H9 (cell line): Measurements from ENCODE around the gene SNTN. TPM values are rescaled to one million over a fixed set of nuclear protein-coding genes. Genes with fewer than 3 reads are reported as not detected.

ENCODE experiments used
- DNase-seq: peaks from one replicate; pipeline ENCODE4 v3.0.0-alpha.2; 2017
- H2AFZ ChIP-seq: one replicate; pipeline ENCODE4 v1.6.1; 2013; ENCODE audit warnings: mild to moderate bottlenecking, low read length, control low read depth, moderate library complexity
- H2AK5ac ChIP-seq: 2 replicates; pipeline ENCODE4 v1.6.1; 2013; ENCODE audit warnings: low read length, control low read depth, mixed read lengths; ENCODE audit not compliant: insufficient read length
- H2BK120ac ChIP-seq: one replicate; pipeline ENCODE4 v1.6.1; 2013; ENCODE audit warnings: low read depth, mild to moderate bottlenecking, low read length, control low read depth, inconsistent platforms; ENCODE audit not compliant: poor library complexity, severe bottlenecking
- H2BK12ac ChIP-seq: 2 replicates; pipeline ENCODE4 v1.6.1; 2013; ENCODE audit warnings: low read length, control low read depth, mixed read lengths, low read depth; ENCODE audit not compliant: insufficient read length
- H2BK15ac ChIP-seq: 2 replicates; pipeline ENCODE4 v1.6.1; 2013; ENCODE audit warnings: low read depth, low read length, control low read depth
- H2BK20ac ChIP-seq: one replicate; pipeline ENCODE4 v1.6.1; 2013; ENCODE audit warnings: low read depth, mild to moderate bottlenecking, low read length, control low read depth, inconsistent platforms; ENCODE audit not compliant: poor library complexity, severe bottlenecking
- H2BK5ac ChIP-seq: 2 replicates; pipeline ENCODE4 v1.6.1; 2013; ENCODE audit warnings: low read length, control low read depth, mixed read lengths; ENCODE audit not compliant: insufficient read length
- H3K14ac ChIP-seq: 2 replicates; pipeline ENCODE4 v1.6.1; 2013; ENCODE audit warnings: low read length, control low read depth; ENCODE audit not compliant: insufficient read depth
- H3K18ac ChIP-seq: 2 replicates; pipeline ENCODE4 v1.6.1; 2013; ENCODE audit warnings: low read depth, mild to moderate bottlenecking, mixed read lengths, low read length, control low read depth; ENCODE audit not compliant: insufficient read length
- H3K23ac ChIP-seq: 2 replicates; pipeline ENCODE4 v1.6.1; 2013; ENCODE audit warnings: low read length, control low read depth, mixed read lengths, low read depth; ENCODE audit not compliant: insufficient read length
- H3K23me2 ChIP-seq: 2 replicates; pipeline ENCODE4 v1.6.1; 2013; ENCODE audit warnings: low read depth, mild to moderate bottlenecking, mixed read lengths, low read length, control low read depth; ENCODE audit not compliant: insufficient read length, poor library complexity, severe bottlenecking
- H3K27ac ChIP-seq: 2 replicates; pipeline ENCODE4 v1.5.1; 2013; ENCODE audit warnings: low read length, control low read depth, mixed read lengths, low read depth; ENCODE audit not compliant: insufficient read length
- H3K27me3 ChIP-seq: 2 replicates; pipeline ENCODE4 v1.6.1; 2013; ENCODE audit warnings: low read length, control low read depth, inconsistent platforms; ENCODE audit not compliant: insufficient read depth
- H3K4ac ChIP-seq: 2 replicates; pipeline ENCODE4 v1.6.1; 2013; ENCODE audit warnings: low read depth, mild to moderate bottlenecking, control low read depth, inconsistent platforms, low read length, moderate library complexity
- H3K4me1 ChIP-seq: 2 replicates; pipeline ENCODE4 v1.6.1; 2013; ENCODE audit warnings: low read length, control low read depth, inconsistent platforms; ENCODE audit not compliant: insufficient read depth
- H3K4me2 ChIP-seq: 2 replicates; pipeline ENCODE4 v1.6.1; 2013; ENCODE audit warnings: low read length, control low read depth, mixed read lengths; ENCODE audit not compliant: insufficient read length, insufficient read depth
- H3K56ac ChIP-seq: 2 replicates; pipeline ENCODE4 v1.6.1; 2013; ENCODE audit warnings: low read depth, mild to moderate bottlenecking, mixed read lengths, low read length, control low read depth; ENCODE audit not compliant: insufficient read length
- H3K79me1 ChIP-seq: 2 replicates; pipeline ENCODE4 v1.6.1; 2013; ENCODE audit warnings: low read depth, mild to moderate bottlenecking, moderate library complexity, low read length, control low read depth, inconsistent platforms; ENCODE audit not compliant: insufficient read depth, poor library complexity, severe bottlenecking
- H3K79me2 ChIP-seq: 2 replicates; pipeline ENCODE4 v1.6.1; 2013; ENCODE audit warnings: low read length, control low read depth, inconsistent platforms; ENCODE audit not compliant: insufficient read depth
- H3K9ac ChIP-seq: 2 replicates; pipeline ENCODE4 v1.6.1; 2013; ENCODE audit warnings: low read length, control low read depth, mixed read lengths; ENCODE audit not compliant: insufficient read length; ENCODE audit errors: extremely low read depth
- H3K9me3 ChIP-seq: one replicate; pipeline ENCODE4 v1.6.1; 2013; ENCODE audit warnings: low read depth, low read length, inconsistent platforms; ENCODE audit not compliant: control insufficient read depth
- H3T11ph ChIP-seq: one replicate; pipeline ENCODE4 v1.6.1; 2013; ENCODE audit warnings: mild to moderate bottlenecking, low read length, control low read depth, inconsistent platforms
- H4K20me1 ChIP-seq: one replicate; pipeline ENCODE4 v1.6.1; 2013; ENCODE audit not compliant: control insufficient read depth, insufficient read length, insufficient read depth
- H4K5ac ChIP-seq: 2 replicates; pipeline ENCODE4 v1.6.1; 2013; ENCODE audit warnings: low read depth, mild to moderate bottlenecking, mixed read lengths, low read length, control low read depth; ENCODE audit not compliant: insufficient read length
- H4K8ac ChIP-seq: replicated peaks from 2 replicates; pipeline ENCODE4 v1.6.1; 2013; ENCODE audit warnings: low read length, control low read depth, mixed read lengths, low read depth; ENCODE audit not compliant: insufficient read length
- H4K91ac ChIP-seq: 2 replicates; pipeline ENCODE4 v1.6.1; 2013; ENCODE audit warnings: low read depth, mild to moderate bottlenecking, moderate library complexity, mixed read lengths, low read length, control low read depth; ENCODE audit not compliant: insufficient read length
- H3K27ac Mint-ChIP-seq, 3 experiments: 2 replicates in 2 of 3; 3 replicates in 1 of 3; pipeline ENCODE4 v1.8.0; 2020 to 2021; ENCODE audit warnings: mixed read lengths in 3 of 3, mild to moderate bottlenecking in 1 of 3, moderate library complexity in 1 of 3
- H3K27me3 Mint-ChIP-seq: 2 replicates; pipeline ENCODE4 v1.8.0; 2021; ENCODE audit warnings: low read depth, mild to moderate bottlenecking, moderate library complexity, mixed read lengths
- H3K36me3 Mint-ChIP-seq, 3 experiments: 2 replicates in 2 of 3; 3 replicates in 1 of 3; pipeline ENCODE4 v1.8.0; 2020 to 2021; ENCODE audit warnings: low read depth in 3 of 3, mixed read lengths in 3 of 3; ENCODE audit not compliant: insufficient read depth in 1 of 3
- H3K4me1 Mint-ChIP-seq, 2 experiments: 2 replicates each; pipeline ENCODE4 v1.8.0; 2020; ENCODE audit warnings: mixed read lengths in 2 of 2
- H3K4me3 Mint-ChIP-seq, 2 experiments: 2 replicates in 1 of 2; 3 replicates in 1 of 2; pipeline ENCODE4 v1.8.0; 2020 to 2021; ENCODE audit warnings: mild to moderate bottlenecking in 2 of 2, mixed read lengths in 2 of 2, moderate library complexity in 1 of 2
- H3K9me3 Mint-ChIP-seq, 2 experiments: 2 replicates in 1 of 2; 3 replicates in 1 of 2; pipeline ENCODE4 v1.8.0; 2020; ENCODE audit warnings: mild to moderate bottlenecking in 2 of 2, mixed read lengths in 2 of 2, moderate library complexity in 1 of 2
- WGBS: extraction: QIAGEN DNeasy Blood & Tissue Kit; methylation state at CpG from one replicate; pipeline ENCODE4 v1.1.7; 2013; ENCODE audit warnings: missing lambda C conversion rate, low lambda C conversion rate, mixed read lengths; ENCODE audit not compliant: insufficient read length; ENCODE audit errors: extremely low coverage; 5-methylcytosine and 5-hydroxymethylcytosine counted together
- total RNA-seq: library from RNA; stranded (reverse); gene quantifications from 2 replicates; pipeline ENCODE4 v1.2.1, GENCODE V29; 2021
- TF ChIP-seq, protein P1 (sequence below): fragments of 200-600 bp; sonication (generic); conservative IDR thresholded peaks from 3 replicates; pipeline ENCODE4 v1.8.0; 2021; ENCODE audit warnings: antibody characterized with exemption, mild to moderate bottlenecking

Gene SNTN
- total RNA-seq, 1 experiment from 2014 or later = not detected

DNA sequence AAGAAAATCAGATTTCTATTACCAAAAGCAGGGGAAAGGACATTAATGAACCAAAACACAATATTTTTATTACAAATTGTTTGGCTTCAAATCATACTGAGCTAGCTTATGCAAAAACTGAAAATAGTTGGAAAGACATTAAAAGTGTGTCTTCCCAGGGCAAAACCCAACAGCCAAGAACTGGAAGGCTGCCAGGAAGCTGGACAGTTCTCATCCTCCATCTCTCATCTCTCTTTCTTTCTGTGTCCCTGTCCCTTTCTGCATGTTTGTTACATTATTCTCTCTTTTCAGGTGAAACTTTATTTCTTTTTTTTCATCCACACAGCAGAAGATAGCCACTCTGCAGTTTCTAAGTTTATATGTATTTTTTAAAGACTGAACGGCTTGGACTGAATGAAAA, 41.1 kb upstream of the SNTN start:
- no peak overlapping the region for H2AK5ac ChIP-seq
- H3K23me2 ChIP-seq = no peaks in the 10 kb centered on the region
- no peak overlapping the region for H3K4me2 ChIP-seq
- H2BK20ac ChIP-seq = no peak overlapping the region
- H3K14ac ChIP-seq = no peak overlapping the region
- Mint-ChIP-seq H3K27me3 (no peaks in the 10 kb centered on the region), H3K27ac (no peak overlapping the region), H3K9me3 (no peaks in the 10 kb centered on the region), H3K4me1 (peaks cover 3 to 10% of the 10 kb centered on the region in 2 experiments), H3K4me3 (no peak overlapping the region), H3K36me3 (no peaks in the 10 kb centered on the region)
- TF ChIP-seq, protein P1, sequence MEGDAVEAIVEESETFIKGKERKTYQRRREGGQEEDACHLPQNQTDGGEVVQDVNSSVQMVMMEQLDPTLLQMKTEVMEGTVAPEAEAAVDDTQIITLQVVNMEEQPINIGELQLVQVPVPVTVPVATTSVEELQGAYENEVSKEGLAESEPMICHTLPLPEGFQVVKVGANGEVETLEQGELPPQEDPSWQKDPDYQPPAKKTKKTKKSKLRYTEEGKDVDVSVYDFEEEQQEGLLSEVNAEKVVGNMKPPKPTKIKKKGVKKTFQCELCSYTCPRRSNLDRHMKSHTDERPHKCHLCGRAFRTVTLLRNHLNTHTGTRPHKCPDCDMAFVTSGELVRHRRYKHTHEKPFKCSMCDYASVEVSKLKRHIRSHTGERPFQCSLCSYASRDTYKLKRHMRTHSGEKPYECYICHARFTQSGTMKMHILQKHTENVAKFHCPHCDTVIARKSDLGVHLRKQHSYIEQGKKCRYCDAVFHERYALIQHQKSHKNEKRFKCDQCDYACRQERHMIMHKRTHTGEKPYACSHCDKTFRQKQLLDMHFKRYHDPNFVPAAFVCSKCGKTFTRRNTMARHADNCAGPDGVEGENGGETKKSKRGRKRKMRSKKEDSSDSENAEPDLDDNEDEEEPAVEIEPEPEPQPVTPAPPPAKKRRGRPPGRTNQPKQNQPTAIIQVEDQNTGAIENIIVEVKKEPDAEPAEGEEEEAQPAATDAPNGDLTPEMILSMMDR = no peak
- H4K5ac ChIP-seq = no peak overlapping the region
- no peak overlapping the region for H3K56ac ChIP-seq
- H2BK15ac ChIP-seq = no peak overlapping the region
- no peak overlapping the region for H2BK120ac ChIP-seq
- H3K27ac ChIP-seq = no peak overlapping the region
- H3K79me2 ChIP-seq = no peaks in the 10 kb centered on the region
- H3K18ac ChIP-seq = no peak overlapping the region
- no peaks in the 10 kb centered on the region for H3K79me1 ChIP-seq
- no peak overlapping the region for H3K23ac ChIP-seq
- no peak overlapping the region for H2AFZ ChIP-seq
- no peak overlapping the region for H3K4ac ChIP-seq
- H3K4me1 ChIP-seq = no peaks in the 10 kb centered on the region
- H4K91ac ChIP-seq = no peak overlapping the region
- DNase-seq = no peak
- no peaks in the 10 kb centered on the region for H4K20me1 ChIP-seq
- WGBS = no CpG with 5 or more reads among the region's 1 CpG
- no peak overlapping the region for H3K9ac ChIP-seq
- H3K9me3 ChIP-seq = no peaks in the 10 kb centered on the region
- no peak overlapping the region for H2BK12ac ChIP-seq
- H3T11ph ChIP-seq = no peak overlapping the region
- H4K8ac ChIP-seq = no peak overlapping the region
- no peaks in the 10 kb centered on the region for H3K27me3 ChIP-seq
- no peak overlapping the region for H2BK5ac ChIP-seq
